GM12873 (cell line): ENCODE results near the gene NFKB1.

Source experiments
- CTCF ChIP-seq: IDR thresholded peaks from 2 replicates; pipeline ENCODE4 v1.5.1; 2012; ENCODE audit warnings: low read depth, mild to moderate bottlenecking, moderate library complexity, low read length, control low read depth; ENCODE audit not compliant: insufficient read depth; ENCODE audit errors: missing control alignments

The NFKB1 gene

DNA sequence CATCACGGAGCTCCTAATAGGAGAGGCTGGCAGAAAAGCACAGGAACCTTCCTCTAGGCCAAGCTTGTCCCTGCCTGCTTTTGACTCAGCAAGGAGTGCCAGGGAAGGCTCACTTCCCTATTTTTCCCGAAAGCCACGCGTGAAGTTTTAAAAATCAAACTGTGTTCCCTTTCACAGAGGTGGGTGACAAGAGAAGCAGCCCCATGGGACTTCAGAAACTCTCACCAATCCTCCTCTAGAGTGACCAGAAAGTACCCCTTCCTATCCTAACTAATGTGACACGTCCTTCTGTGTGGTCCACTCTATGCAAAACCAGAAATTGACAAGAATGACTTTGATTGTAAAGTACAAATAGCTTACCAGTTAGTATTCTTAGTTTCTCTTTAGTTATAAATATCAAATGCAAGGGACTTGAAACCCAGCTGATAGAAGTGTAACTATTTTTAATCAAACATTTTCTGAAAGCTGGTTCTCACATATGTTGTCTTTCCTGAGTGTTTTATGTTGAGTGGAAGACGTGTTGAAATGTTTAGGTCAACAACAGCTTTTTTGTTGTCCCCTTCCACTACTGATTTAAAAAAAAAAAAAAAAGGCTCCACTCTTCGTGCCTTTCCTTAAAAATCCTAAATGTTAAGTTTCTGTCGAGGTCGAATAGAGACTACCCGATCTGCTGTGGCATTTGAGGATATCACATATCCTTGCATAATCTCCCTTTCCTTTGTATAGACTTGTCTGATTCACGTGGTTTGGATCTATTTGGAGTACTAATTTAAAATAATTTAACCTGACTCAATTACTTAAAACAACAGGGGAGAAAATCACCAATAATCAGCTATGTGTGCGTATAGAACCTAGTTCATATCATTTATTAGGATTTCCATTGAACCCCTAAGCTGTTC is 42.1 kb downstream of the NFKB1 start:
- TF ChIP-seq CTCF, result no peak

DNA sequence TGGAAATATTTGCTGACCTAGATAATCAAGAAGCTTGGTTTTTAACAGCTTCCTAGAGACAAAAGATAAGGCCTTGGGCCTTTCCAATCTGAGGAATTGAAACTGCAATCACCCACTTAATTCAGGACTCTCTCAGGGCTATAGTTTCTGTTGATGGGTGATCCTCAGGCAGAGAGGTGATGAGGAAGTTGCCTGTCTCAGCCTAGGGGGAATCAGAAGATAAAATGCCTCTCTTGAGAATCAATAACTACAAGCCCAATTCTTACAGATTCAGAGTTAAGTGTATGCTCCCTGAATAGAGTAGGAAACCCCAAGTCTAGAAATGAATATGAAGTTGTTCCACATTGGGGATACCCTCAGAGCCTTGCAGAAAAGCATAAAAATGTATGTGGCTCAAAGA is 45.5 kb downstream of the NFKB1 start:
- TF ChIP-seq CTCF, result no peak

GRCh38 chr4:102547973-102548372 is 46.8 kb downstream of the NFKB1 start:
- TF ChIP-seq CTCF, result no peak

DNA sequence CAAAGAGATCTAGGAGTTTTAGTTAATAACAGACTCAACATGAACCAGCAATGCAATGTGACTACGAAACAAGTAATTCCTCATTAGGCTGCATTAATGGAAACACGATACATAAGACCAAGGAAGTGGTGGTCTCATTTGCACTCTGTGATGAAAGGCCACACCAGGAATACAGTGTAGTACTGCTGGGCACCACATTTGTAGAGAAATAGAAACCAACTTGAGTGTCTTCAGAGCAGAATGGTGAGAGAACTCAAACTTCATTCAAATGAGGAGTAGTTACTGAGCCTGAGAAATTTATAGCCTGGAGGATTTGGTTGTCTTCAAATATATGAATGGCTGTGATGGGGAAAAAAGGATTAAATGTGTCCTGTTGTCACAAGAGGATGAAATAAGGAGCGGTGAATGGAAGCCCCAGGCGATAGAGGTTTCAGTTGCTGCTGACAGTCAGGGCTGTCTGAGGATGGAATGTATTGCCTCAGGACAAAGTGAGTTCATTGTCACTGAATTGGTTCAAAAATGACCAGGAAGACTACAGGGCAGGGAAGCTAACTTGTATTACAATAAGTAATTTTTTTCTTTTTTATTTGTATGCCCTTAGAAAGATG is 50.9 kb downstream of the NFKB1 start:
- TF ChIP-seq CTCF, result no peak

- no peak for TF ChIP-seq CTCF
Measured at GRCh38 chr4:102552781-102553180, 51.6 kb downstream of the NFKB1 start.

DNA sequence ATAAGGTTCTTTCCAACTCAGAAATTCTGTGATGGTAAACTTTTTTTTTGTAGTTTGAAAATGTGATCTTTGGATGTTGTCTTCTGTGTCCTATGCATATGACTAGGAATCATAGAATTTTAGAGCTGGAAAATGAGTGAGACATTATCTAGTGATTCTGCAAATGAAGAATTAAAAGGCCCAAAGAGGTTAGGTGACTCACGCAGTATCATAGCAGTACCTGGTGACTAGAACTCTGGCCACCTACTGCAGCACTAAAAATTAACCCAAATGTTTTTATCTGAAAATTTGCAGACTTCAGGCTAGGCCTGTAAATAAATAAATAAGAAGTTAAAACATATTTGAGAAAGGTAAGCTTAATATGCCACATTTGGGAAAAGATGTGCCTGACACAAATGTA is 52.8 kb downstream of the NFKB1 start:
- no peak for TF ChIP-seq CTCF

- no peak for TF ChIP-seq CTCF
Measured at GRCh38 chr4:102554482-102554881, 53.3 kb downstream of the NFKB1 start.
